Effector memory CD4-positive, alpha-beta T cell (primary cell): ENCODE measurements around the gene DCLK1.
"Not testable (repeated sequence)": the region's sequence is repeated elsewhere in the genome, so short reads cannot be mapped to it uniquely, and the experiment has no call there.

Experiments
- DNase-seq, 3 donors: peaks; one replicate each; pipeline ENCODE4 v3.0.0-alpha.2; 2020
- H3K27ac ChIP-seq: 2 replicates; pipeline ENCODE4 v1.7.0; 2013; ENCODE audit warnings: mild to moderate bottlenecking, low read length, moderate library complexity; ENCODE audit not compliant: insufficient read depth, poor library complexity, severe bottlenecking
- H3K27me3 ChIP-seq: replicated peaks from 2 replicates; pipeline ENCODE4 v1.7.0; 2013; ENCODE audit warnings: mild to moderate bottlenecking, low read length; ENCODE audit not compliant: insufficient read depth, control insufficient read depth, poor library complexity, severe bottlenecking
- H3K36me3 ChIP-seq: 2 replicates; pipeline ENCODE4 v1.7.0; 2013; ENCODE audit warnings: mild to moderate bottlenecking, low read length, moderate library complexity; ENCODE audit not compliant: control insufficient read depth, insufficient read depth
- H3K4me1 ChIP-seq: 2 replicates; pipeline ENCODE4 v1.7.0; 2013; ENCODE audit warnings: low read length, mild to moderate bottlenecking; ENCODE audit not compliant: control insufficient read depth, insufficient read depth, poor library complexity, severe bottlenecking
- H3K4me3 ChIP-seq: 2 replicates; pipeline ENCODE4 v1.7.0; 2013; ENCODE audit warnings: low read length, low read depth, mild to moderate bottlenecking; ENCODE audit not compliant: insufficient read depth, poor library complexity, severe bottlenecking
- H3K9me3 ChIP-seq: 2 replicates; pipeline ENCODE4 v1.7.0; 2013; ENCODE audit warnings: mild to moderate bottlenecking, low read length, moderate library complexity; ENCODE audit not compliant: control insufficient read depth

Gene DCLK1

GRCh38 chr13:36072152-36072935 is 58.8 kb downstream of the DCLK1 start:
- no peak for DNase-seq
- no peak overlapping the region for H3K27ac ChIP-seq
- H3K36me3 ChIP-seq: no peaks in the 10 kb centered on the region
- no peaks in the 10 kb centered on the region for H3K4me1 ChIP-seq
- H3K27me3 ChIP-seq: no peaks in the 10 kb centered on the region
- no peaks in the 10 kb centered on the region for H3K9me3 ChIP-seq
- no peak overlapping the region for H3K4me3 ChIP-seq

DNA sequence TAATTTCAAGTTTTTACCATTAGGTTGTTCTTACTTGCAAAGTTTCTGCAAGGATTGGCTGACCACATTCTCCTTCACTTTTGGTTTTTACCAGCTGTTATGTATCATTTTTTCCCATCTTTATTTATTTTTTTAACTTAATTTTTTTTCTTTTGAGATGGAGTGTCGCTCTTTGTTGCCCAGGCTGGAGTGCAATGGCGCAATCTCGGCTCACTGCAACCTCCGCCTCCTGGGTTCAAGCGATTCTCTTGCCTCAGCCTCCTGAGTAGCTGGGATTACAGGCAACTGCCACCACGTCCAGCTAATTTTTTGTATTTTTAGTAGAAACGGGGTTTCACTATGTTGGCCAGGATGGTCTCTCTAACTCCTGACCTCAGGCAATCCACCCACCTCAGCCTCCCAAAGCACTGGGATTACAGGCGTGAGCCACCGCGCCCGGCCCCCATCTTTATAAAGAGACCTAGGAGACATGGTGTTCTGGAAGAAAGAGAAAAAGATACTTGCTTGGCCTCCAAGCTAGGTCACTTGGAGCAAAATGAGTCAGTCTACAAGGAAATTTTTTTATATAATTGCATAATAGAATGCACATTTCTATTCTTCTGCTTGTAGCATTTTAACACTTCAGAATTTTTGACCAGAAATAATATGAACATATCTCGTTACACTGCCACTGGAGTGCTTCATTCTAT is 60.5 kb downstream of the DCLK1 start:
- not testable (repeated sequence) for DNase-seq, H3K4me3 ChIP-seq, H3K4me1 ChIP-seq, H3K27ac ChIP-seq, H3K27me3 ChIP-seq, H3K36me3 ChIP-seq, H3K9me3 ChIP-seq

DNA sequence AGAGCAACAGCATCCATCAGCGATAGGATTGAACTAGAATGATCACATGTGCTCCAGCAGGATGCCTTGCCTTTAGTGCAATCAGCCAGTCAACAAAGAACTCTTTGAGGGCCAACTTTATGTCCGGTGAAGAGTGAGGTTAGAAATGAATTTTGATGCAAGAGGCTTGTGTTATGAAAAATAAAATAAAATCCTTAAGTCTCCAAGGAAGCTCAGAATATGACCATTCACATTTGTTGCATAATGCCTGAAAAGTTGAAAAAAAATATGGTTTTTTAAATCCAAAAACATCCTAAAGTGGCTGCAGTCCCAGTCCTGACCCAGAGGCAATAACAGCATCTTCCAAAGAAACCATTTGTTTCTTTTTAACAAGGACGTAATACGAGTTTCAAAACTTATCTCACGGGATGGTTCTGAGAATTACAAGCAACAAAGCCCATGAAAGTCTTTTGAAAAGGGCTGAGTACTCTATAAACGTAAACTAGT is 61.3 kb downstream of the DCLK1 start:
- Histone ChIP-seq H3K27me3 (no peaks in the 10 kb centered on the region), H3K4me3 (no peak overlapping the region), H3K27ac (no peak overlapping the region), H3K4me1 (no peaks in the 10 kb centered on the region), H3K36me3 (no peaks in the 10 kb centered on the region), H3K9me3 (no peaks in the 10 kb centered on the region)
- no peak for DNase-seq

DNA sequence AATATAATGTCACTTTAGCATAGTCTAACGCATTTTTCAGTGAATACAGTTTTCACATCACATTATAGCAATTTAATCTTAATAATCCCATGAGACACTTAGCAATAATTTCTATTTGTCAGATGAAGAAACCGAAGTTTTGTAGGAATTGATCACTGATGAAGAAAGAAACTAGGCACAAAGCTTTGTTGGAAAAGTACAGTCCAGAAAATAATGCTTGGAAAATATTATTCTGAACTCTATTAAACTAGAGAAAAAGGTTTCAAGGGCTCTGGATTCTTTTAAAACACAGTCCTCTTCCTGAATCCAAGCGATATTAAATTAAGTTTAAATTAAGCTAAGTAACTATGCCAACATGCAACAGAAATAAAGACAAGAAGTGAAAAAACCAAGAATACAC is 62.2 kb downstream of the DCLK1 start:
- Histone ChIP-seq H3K27ac (no peak overlapping the region), H3K4me3 (no peak overlapping the region), H3K9me3 (no peaks in the 10 kb centered on the region), H3K36me3 (no peaks in the 10 kb centered on the region), H3K4me1 (no peaks in the 10 kb centered on the region), H3K27me3 (no peaks in the 10 kb centered on the region)
- no peak for DNase-seq

DNA sequence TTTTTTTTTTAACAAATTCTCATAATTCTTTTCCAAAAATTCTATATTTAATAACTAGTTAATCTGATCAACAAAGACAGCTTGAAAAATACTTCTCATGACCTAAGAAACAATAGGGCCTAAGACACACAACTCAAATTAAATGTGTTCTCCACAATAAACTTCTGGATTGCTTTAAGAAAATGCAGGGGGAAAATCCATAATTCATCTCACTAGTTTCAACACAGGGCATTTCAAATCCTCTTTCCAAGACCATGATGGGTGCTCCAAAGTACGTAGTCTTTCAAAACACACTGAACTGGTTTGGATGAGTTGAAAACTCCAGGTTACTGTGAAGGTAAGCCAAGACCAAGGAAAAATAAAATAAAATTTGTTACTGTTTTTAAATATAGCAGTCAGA is 62.6 kb downstream of the DCLK1 start:
- Histone ChIP-seq H3K36me3 (no peaks in the 10 kb centered on the region), H3K4me3 (no peak overlapping the region), H3K27ac (no peak overlapping the region), H3K9me3 (no peaks in the 10 kb centered on the region), H3K27me3 (no peaks in the 10 kb centered on the region), H3K4me1 (no peaks in the 10 kb centered on the region)
- no peak for DNase-seq

- H3K27ac ChIP-seq: no peak overlapping the region
- no peaks in the 10 kb centered on the region for H3K27me3 ChIP-seq
- no peaks in the 10 kb centered on the region for H3K9me3 ChIP-seq
- no peaks in the 10 kb centered on the region for H3K36me3 ChIP-seq
- no peak overlapping the region for H3K4me3 ChIP-seq
- H3K4me1 ChIP-seq: no peaks in the 10 kb centered on the region
- DNase-seq: no peak
Measured at GRCh38 chr13:36067746-36068381, 63.3 kb downstream of the DCLK1 start.

- Histone ChIP-seq H3K27me3 (no peaks in the 10 kb centered on the region), H3K9me3 (no peaks in the 10 kb centered on the region), H3K27ac (no peak overlapping the region), H3K4me1 (no peaks in the 10 kb centered on the region), H3K36me3 (no peaks in the 10 kb centered on the region), H3K4me3 (no peak overlapping the region)
- DNase-seq: no peak
Measured at GRCh38 chr13:36062249-36062648, 68.9 kb downstream of the DCLK1 start.

DNA sequence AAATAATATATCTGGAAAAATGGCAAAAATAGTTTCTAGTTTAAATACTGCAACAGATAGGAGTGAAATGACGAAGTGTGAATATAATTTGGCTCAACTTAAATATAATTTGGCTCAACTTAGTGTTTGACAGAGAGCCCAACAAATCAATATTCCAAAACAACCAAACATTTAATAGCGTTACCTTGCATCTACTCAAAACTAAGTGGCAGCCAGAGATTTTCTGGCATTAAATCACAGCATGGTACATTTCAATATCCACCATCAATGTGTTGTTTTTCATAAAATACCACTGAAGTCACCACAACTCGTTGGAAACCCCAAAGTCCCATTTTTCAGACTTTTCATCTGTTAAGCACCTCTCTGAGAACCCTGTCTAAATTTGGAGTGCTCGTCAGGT is 69.6 kb downstream of the DCLK1 start:
- H3K9me3 ChIP-seq: no peaks in the 10 kb centered on the region
- no peak for DNase-seq
- H3K36me3 ChIP-seq: no peaks in the 10 kb centered on the region
- no peaks in the 10 kb centered on the region for H3K4me1 ChIP-seq
- no peaks in the 10 kb centered on the region for H3K27me3 ChIP-seq
- no peak overlapping the region for H3K27ac ChIP-seq
- no peak overlapping the region for H3K4me3 ChIP-seq

DNA sequence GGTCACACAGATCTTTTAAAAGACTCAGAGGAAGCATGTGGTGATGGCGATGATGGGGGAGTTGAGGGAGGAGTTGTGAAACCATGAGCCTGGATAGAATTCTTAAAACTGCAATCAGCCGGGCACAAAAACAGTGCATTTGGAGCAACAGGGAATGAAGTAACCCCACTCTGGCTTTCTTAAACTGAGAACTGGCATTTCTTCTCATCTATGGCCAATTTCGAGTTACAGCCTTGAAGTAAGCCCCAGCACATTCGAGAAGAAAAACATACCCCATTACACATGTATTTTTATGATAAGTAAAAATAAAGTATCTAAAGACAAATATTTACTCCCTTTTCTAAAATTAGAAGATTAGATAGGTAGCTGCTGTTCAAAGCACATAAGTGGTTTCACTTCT is 70.1 kb downstream of the DCLK1 start:
- DNase-seq: no peak
- H3K9me3 ChIP-seq: no peaks in the 10 kb centered on the region

GRCh38 chr13:36059321-36059720 is 71.9 kb downstream of the DCLK1 start:
- no peak for DNase-seq
- Histone ChIP-seq H3K9me3 (no peaks in the 10 kb centered on the region), H3K36me3 (no peaks in the 10 kb centered on the region), H3K27ac (no peak overlapping the region), H3K4me1 (no peaks in the 10 kb centered on the region), H3K4me3 (no peak overlapping the region), H3K27me3 (no peaks in the 10 kb centered on the region)

More for the DNA sequence above, 70.1 kb downstream of the DCLK1 start:
- Histone ChIP-seq H3K4me3 (no peak overlapping the region), H3K27me3 (no peaks in the 10 kb centered on the region), H3K36me3 (no peaks in the 10 kb centered on the region), H3K27ac (no peak overlapping the region), H3K4me1 (no peaks in the 10 kb centered on the region)
